Breast epithelium (tissue), 4 donors: Measurements from ENCODE around the gene FER. TPM values are rescaled to one million over a fixed set of nuclear protein-coding genes. Genes with fewer than 3 reads are reported as not detected.
"Not testable (repeated sequence)": the region's sequence is repeated elsewhere in the genome, so short reads cannot be mapped to it uniquely, and the experiment has no call there.

Source experiments
- DNase-seq, 2 donors: peaks; one replicate each; pipeline ENCODE4 v3.0.0-alpha.2; 2019; ENCODE audit warnings: low spot score in 2 of 2
- H3K27ac ChIP-seq, 2 donors: fragments of 200-600 bp; sonication (generic) in 1 of 2; one replicate each; pipeline ENCODE4 v1.5.1; 2016 to 2019; ENCODE audit warnings: mild to moderate bottlenecking in 1 of 2
- H3K27me3 ChIP-seq, 2 donors: fragments of 200-600 bp; sonication (generic) in 1 of 2; one replicate each; pipeline versions ENCODE4 v1.5.1 to v1.6.0; 2017 to 2019; ENCODE audit warnings: control low read depth in 1 of 2, mild to moderate bottlenecking in 1 of 2
- H3K36me3 ChIP-seq: fragments of 200-600 bp; one replicate; pipeline ENCODE4 v1.5.1; 2019
- H3K4me1 ChIP-seq, 2 donors: fragments of 200-600 bp; sonication (generic); one replicate each; pipeline ENCODE4 v1.5.1; 2016 to 2019; ENCODE audit warnings: control low read depth in 1 of 2
- H3K4me3 ChIP-seq, 3 donors: fragments of 200-600 bp; sonication (generic); 1 replicate in 2 of 3; 2 replicates in 1 of 3; pipeline ENCODE4 v1.5.1; 2016 to 2019; ENCODE audit warnings: mild to moderate bottlenecking in 3 of 3, moderate library complexity in 2 of 3
- H3K9me3 ChIP-seq, 2 donors: fragments of 200-600 bp; sonication (generic) in 1 of 2; one replicate each; pipeline ENCODE4 v1.5.1; 2016 to 2019; ENCODE audit warnings: control low read depth in 1 of 2
- CTCF ChIP-seq, 3 donors: fragments of 450-650 bp; IDR thresholded peaks; one replicate each; pipeline ENCODE4 v1.5.1; 2016 to 2017; ENCODE audit warnings: antibody characterized with exemption in 3 of 3, mild to moderate bottlenecking in 3 of 3, moderate library complexity in 3 of 3
- POLR2A ChIP-seq: fragments of 450-650 bp; IDR thresholded peaks from one replicate; pipeline ENCODE4 v1.6.1; 2016; ENCODE audit warnings: antibody characterized with exemption, mild to moderate bottlenecking, moderate library complexity
- POLR2AphosphoS5 ChIP-seq, 3 donors: sonication (generic); formaldehyde crosslinking; IDR thresholded peaks; one replicate each; pipeline ENCODE4 v1.6.1; 2017; ENCODE audit warnings: antibody characterized with exemption in 3 of 3
- intact Hi-C: fragments of 100-400 bp; cut with DNase I; formaldehyde crosslinking; loops from one replicate; pipeline ENCODE4 v1.15.1; 2023; ENCODE audit warnings: low total_unique reads
- total RNA-seq, 3 donors: library from RNA; depleted of rRNA; stranded (reverse); fragments of >200 nt; gene quantifications; one replicate each; pipeline ENCODE4 v1.1.0, GENCODE V29; 2016

Gene FER
- total RNA-seq, 3 donors from 2014 or later, result 24.3 to 27.8 (median 27.2) TPM

- intact Hi-C loops, result loop anchor here (5.0 kb wide), 1 partner anchor 526 kb away; the partner anchor contains the start of gene PJA2
- no peaks in the 10 kb centered on the region for H3K9me3 ChIP-seq
- no peaks in the 10 kb centered on the region for H3K4me1 ChIP-seq
- no peaks in the 10 kb centered on the region for H3K27me3 ChIP-seq
- no peaks in the 10 kb centered on the region for H3K36me3 ChIP-seq
- no peak for DNase-seq
- no peak overlapping the region for H3K27ac ChIP-seq
- H3K4me3 ChIP-seq, result no peak overlapping the region
- TF ChIP-seq POLR2AphosphoS5 (IDR thresholded peaks at IDR 0.05) (no peak), CTCF (IDR thresholded peaks at IDR 0.05) (no peak), POLR2A (no peak)
Observed at GRCh38 chr5:108881133-108881532, 133.4 kb downstream of the FER start.

DNA sequence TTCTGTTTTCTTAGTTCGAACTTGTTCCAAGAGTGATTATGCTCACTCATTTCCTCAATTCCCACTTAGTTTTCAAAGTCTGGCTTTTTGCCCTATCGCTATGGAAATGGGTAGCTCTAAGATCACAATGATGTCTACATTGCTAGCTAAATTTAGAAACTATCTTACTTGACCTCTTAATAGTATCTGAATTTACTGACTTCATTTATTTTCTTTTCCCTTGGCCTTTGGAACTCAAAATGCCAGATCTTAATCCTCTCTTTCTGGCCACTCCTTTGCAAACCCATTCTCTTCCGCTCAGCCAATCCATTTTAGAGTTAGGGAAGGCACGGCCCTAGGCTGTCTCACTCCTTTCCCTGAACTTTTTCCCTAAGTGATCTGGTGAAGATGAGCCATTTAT lies 137.0 kb downstream of the FER start:
- H3K27ac ChIP-seq, result no peak overlapping the region
- no peaks in the 10 kb centered on the region for H3K9me3 ChIP-seq
- H3K4me1 ChIP-seq, result no peaks in the 10 kb centered on the region
- intact Hi-C loops, result loop anchor here (5.0 kb wide), 1 partner anchor 523 kb away; the partner anchor contains the start of gene PJA2
- H3K36me3 ChIP-seq, result no peaks in the 10 kb centered on the region
- H3K27me3 ChIP-seq, result no peaks in the 10 kb centered on the region
- TF ChIP-seq POLR2AphosphoS5 (IDR thresholded peaks at IDR 0.05) (no peak), CTCF (IDR thresholded peaks at IDR 0.05) (no peak), POLR2A (no peak)
- DNase-seq, result no peak
- no peak overlapping the region for H3K4me3 ChIP-seq

DNA sequence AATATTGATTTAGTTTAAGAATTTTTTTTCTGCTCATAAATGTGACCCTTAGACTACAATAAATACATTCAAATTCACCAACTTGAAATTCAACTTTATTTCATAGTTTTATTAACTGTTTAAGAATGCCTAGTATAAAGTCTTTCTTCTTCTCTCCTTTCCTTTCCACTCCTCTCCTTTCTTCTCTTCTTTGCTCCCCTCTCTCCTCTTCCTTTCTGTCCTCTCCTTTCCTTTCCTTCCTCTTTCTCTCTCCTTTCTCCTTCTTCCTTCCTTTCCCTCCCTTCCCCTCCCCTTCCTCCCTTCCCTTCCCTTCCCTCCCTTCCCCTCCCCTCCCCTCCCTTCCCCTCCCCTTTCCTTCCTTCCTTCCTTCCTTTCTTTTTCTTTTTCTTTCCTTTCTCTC lies 150.6 kb downstream of the FER start:
- Histone ChIP-seq H3K27ac (no peak overlapping the region), H3K9me3 (no peaks in the 10 kb centered on the region), H3K36me3 (no peaks in the 10 kb centered on the region), H3K4me3 (no peak overlapping the region), H3K4me1 (no peaks in the 10 kb centered on the region), H3K27me3 (no peaks in the 10 kb centered on the region)
- no peak for DNase-seq
- TF ChIP-seq CTCF (IDR thresholded peaks at IDR 0.05) (no peak), POLR2A (no peak), POLR2AphosphoS5 (IDR thresholded peaks at IDR 0.05) (no peak)
- intact Hi-C loops, result no loop called here

DNA sequence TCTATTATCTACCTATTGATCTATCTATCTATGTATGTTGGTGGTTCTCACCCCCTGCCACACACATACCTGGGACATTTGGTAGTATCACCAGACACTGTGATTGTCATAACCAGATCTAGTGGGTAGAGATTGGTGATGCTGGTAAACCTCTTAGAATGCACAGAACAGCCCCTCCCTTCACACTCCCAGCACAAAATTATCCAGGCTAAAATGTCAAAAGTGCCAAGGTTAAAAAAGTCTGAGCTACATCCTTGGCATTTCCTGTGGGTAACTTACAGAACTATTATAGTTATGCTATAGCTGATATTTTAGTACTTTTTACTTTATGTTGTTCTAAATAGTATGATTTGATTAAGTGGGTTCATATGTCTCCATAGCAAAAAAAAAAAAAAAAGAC lies 151.0 kb downstream of the FER start:
- no peak overlapping the region for H3K4me3 ChIP-seq
- no peaks in the 10 kb centered on the region for H3K36me3 ChIP-seq
- no peak overlapping the region for H3K27ac ChIP-seq
- DNase-seq, result no peak
- no peaks in the 10 kb centered on the region for H3K9me3 ChIP-seq
- no peaks in the 10 kb centered on the region for H3K27me3 ChIP-seq
- TF ChIP-seq CTCF (IDR thresholded peaks at IDR 0.05) (no peak), POLR2A (no peak), POLR2AphosphoS5 (IDR thresholded peaks at IDR 0.05) (no peak)
- H3K4me1 ChIP-seq, result no peaks in the 10 kb centered on the region
- intact Hi-C loops, result no loop called here

GRCh38 chr5:108899244-108899643 lies 151.5 kb downstream of the FER start:
- H3K27me3 ChIP-seq, H3K9me3 ChIP-seq, H3K27ac ChIP-seq, intact Hi-C loops, H3K4me1 ChIP-seq, H3K4me3 ChIP-seq, H3K36me3 ChIP-seq, DNase-seq: not testable (repeated sequence)

DNA sequence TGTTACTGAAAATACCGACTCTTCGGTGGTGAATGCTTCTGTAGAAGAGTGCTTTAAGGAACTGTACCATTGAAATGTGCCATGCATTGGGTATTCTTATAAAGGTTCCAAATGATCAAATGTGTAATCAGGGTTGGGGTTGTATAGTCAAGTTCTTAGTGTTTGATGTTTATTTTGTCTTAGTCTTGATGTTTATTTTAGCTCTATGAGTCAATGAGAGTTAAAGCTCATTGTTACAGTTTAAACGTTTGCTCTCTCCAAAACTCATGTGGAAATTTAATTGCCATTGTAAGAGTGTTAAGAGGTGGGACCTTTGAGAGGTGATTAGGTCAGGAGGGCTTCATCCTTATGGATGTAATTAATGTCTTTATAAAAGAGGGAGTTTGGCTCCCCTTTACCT lies 153.0 kb downstream of the FER start:
- Histone ChIP-seq H3K4me1 (no peaks in the 10 kb centered on the region), H3K4me3 (no peak overlapping the region), H3K27me3 (no peaks in the 10 kb centered on the region), H3K27ac (no peak overlapping the region), H3K36me3 (no peaks in the 10 kb centered on the region), H3K9me3 (no peaks in the 10 kb centered on the region)
- intact Hi-C loops, result no loop called here
- DNase-seq, result no peak
- TF ChIP-seq POLR2AphosphoS5 (IDR thresholded peaks at IDR 0.05), result no peak
- no peak for TF ChIP-seq CTCF (IDR thresholded peaks at IDR 0.05)
- TF ChIP-seq POLR2A, result no peak
